ENCODE results near the gene ZNF791. TPM values are rescaled to one million over a fixed set of nuclear protein-coding genes. Genes with fewer than 3 reads are reported as not detected.

The ZNF791 gene
- total and polyA plus RNA-seq, 2 of the 13 experiments (the other 11 are each of a cell fraction or from before 2014, with no cell fraction given) = 12.8 to 17.4 TPM

DNA sequence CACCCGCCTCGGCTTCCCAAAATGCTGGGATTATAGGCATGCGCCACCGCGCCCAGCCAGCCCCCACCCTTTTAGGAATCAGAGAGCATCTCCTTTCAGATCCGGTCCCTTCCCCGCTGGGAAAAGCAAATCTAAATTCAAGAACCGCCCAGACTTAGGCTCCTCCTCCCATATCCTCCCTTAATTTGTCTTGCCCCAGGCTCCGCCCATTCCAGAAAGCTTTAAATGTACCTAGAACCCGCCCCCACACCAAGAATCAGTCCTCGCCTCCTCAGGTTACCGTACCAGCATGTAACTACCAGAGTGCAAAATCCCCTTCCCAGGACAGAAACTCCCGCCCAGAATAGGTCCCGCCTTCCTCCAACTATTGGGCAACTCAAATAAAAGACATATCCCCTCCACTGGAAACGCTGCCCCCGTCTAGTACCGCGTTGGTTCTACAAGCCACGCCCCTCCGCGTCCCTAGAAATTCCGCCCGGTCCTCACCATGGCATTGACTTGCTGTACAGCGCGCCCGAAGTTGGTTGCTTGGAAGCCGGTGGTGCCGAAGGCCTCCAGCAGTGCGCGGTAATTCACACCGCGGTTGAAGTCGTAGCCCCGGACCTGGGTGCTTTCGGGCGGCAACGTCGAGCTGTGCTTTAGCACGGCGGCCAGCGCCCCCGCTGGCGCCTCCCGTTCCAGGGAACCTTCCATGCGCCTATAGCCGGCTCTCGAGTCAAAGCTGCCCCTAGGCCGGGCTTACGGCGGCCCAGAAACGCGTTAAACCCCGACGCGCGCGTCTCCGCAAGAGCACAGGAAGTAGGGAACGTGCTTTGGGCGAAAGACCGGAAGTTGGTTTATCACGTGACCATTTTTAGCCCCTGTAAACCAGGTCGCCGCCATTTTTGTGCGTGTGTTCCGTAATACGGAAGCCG lies 70.6 kb downstream of the ZNF791 start, which contains the start of gene DHPS (continued):
- TF ChIP-seq ZNF704 (CRISPR knock-in tag; IDR thresholded peaks at IDR 0.05; ENCODE audit: borderline replicate concordance) (peak; percentile 71; the same call in 1 of the 2 replicates), CENPX (CRISPR knock-in tag; IDR thresholded peaks at IDR 0.05) (no peak), ZNF446 (CRISPR knock-in tag; IDR thresholded peaks at IDR 0.05) (0 out of 2 replicates have a peak, but pooled peaks have one; percentile 56), ZNF556 (CRISPR knock-in tag; IDR thresholded peaks at IDR 0.05; ENCODE audit: borderline replicate concordance) (peak; percentile 85), EED (CRISPR knock-in tag; IDR thresholded peaks at IDR 0.05) (peak; percentile 54; the same call in 1 of the 2 replicates), TBP (CRISPR knock-in tag; IDR thresholded peaks at IDR 0.05) (0 out of 2 replicates have a peak, but pooled peaks have one; percentile 35), MAFF (IDR thresholded peaks at IDR 0.05; ENCODE audit: low read depth, low read length) (0 out of 2 replicates have a peak, but pooled peaks have one; percentile 3), NFYB (CRISPR knock-in tag; IDR thresholded peaks at IDR 0.05) (peak; percentile 66), POLR2G (IDR thresholded peaks at IDR 0.05; ENCODE audit: low read depth, low read length) (peak; percentile 77), ZNF275 (CRISPR knock-in tag; IDR thresholded peaks at IDR 0.05; ENCODE audit: borderline replicate concordance) (0 out of 2 replicates have a peak, but pooled peaks have one; percentile 58), ZNF431 (CRISPR knock-in tag; IDR thresholded peaks at IDR 0.05; ENCODE audit: borderline replicate concordance, low read depth) (no peak), HDAC1 (CRISPR knock-in tag; IDR thresholded peaks at IDR 0.05) (peak; percentile 84), ZMYM4 (CRISPR knock-in tag; IDR thresholded peaks at IDR 0.05) (peak; percentile 66; the same call in 1 of the 2 replicates), ZFX (CRISPR knock-in tag; IDR thresholded peaks at IDR 0.05; ENCODE audit: low read depth) (peak; percentile 89), CSRNP2 (CRISPR knock-in tag; conservative IDR thresholded peaks at IDR 0.05; ENCODE audit: low read depth) (no peak), HOXA5 (CRISPR knock-in tag; IDR thresholded peaks at IDR 0.05) (peak; percentile 30; the same call in 1 of the 2 replicates), MEIS2 (CRISPR knock-in tag; IDR thresholded peaks at IDR 0.05) (0 out of 2 replicates have a peak, but pooled peaks have one; percentile 18), ZBTB38 (CRISPR knock-in tag; IDR thresholded peaks at IDR 0.05) (peak; percentile 30; the same call in 1 of the 2 replicates), MAF1 (CRISPR knock-in tag; IDR thresholded peaks at IDR 0.05; ENCODE audit: borderline replicate concordance) (0 out of 2 replicates have a peak, but pooled peaks have one; percentile 38), SRSF4 (IDR thresholded peaks at IDR 0.05; ENCODE audit: low read depth, low read length, poor library complexity, severe bottlenecking) (no peak)
- TF ChIP-seq, protein P1, sequence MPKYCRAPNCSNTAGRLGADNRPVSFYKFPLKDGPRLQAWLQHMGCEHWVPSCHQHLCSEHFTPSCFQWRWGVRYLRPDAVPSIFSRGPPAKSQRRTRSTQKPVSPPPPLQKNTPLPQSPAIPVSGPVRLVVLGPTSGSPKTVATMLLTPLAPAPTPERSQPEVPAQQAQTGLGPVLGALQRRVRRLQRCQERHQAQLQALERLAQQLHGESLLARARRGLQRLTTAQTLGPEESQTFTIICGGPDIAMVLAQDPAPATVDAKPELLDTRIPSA (CRISPR knock-in tag; IDR thresholded peaks at IDR 0.05; ENCODE audit: borderline replicate concordance) = peak; percentile 50; the same call in 1 of the 2 replicates
- TF ChIP-seq, protein P2, sequence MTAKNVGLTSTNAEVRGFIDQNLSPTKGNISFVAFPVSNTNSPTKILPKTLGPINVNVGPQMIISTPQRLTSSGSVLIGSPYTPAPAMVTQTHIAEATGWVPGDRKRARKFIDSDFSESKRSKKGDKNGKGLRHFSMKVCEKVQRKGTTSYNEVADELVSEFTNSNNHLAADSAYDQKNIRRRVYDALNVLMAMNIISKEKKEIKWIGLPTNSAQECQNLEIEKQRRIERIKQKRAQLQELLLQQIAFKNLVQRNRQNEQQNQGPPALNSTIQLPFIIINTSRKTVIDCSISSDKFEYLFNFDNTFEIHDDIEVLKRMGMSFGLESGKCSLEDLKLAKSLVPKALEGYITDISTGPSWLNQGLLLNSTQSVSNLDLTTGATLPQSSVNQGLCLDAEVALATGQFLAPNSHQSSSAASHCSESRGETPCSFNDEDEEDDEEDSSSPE (CRISPR knock-in tag; IDR thresholded peaks at IDR 0.05) = peak; percentile 85
